ENCODE measurements around the gene RANBP17.
"Not testable (repeated sequence)": the region's sequence is repeated elsewhere in the genome, so short reads cannot be mapped to it uniquely, and the experiment has no call there.

RANBP17 gene

GRCh38 chr5:170937914-170938313 is 76.1 kb downstream of the RANBP17 start:
- Histone ChIP-seq H3K36me3 (ENCODE audit: control insufficient read depth in 2 of 2, insufficient read depth in 2 of 2, low read length in 2 of 2) (no peaks in the 10 kb centered on the region), H3K9me3 (ENCODE audit: control insufficient read depth in 2 of 2, low read length in 2 of 2) (no peaks in the 10 kb centered on the region), H3K27me3 (ENCODE audit: control insufficient read depth in 1 of 2, insufficient read depth in 2 of 2, low read length in 2 of 2) (no peaks in the 10 kb centered on the region), H3K4me3 (ENCODE audit: low read length in 2 of 2) (no peak overlapping the region), H3K27ac (ENCODE audit: low read length) (no peak overlapping the region), H3K4me1 (ENCODE audit: control insufficient read depth, insufficient read depth, low read length) (no peaks in the 10 kb centered on the region), H3K9ac (ENCODE audit: low read length in 2 of 2) (no peak overlapping the region)

GRCh38 chr5:170939178-170939577 is 77.4 kb downstream of the RANBP17 start:
- Histone ChIP-seq H3K9me3 (ENCODE audit: control insufficient read depth in 2 of 2, low read length in 2 of 2) (no peaks in the 10 kb centered on the region), H3K27me3 (ENCODE audit: control insufficient read depth in 1 of 2, insufficient read depth in 2 of 2, low read length in 2 of 2) (no peaks in the 10 kb centered on the region), H3K4me1 (ENCODE audit: control insufficient read depth, insufficient read depth, low read length) (no peaks in the 10 kb centered on the region), H3K36me3 (ENCODE audit: control insufficient read depth in 2 of 2, insufficient read depth in 2 of 2, low read length in 2 of 2) (no peaks in the 10 kb centered on the region), H3K4me3 (ENCODE audit: low read length in 2 of 2) (no peak overlapping the region), H3K9ac (ENCODE audit: low read length in 2 of 2) (no peak overlapping the region), H3K27ac (ENCODE audit: low read length) (no peak overlapping the region)

GRCh38 chr5:170941788-170942187 is 80.0 kb downstream of the RANBP17 start:
- Histone ChIP-seq H3K4me1 (ENCODE audit: control insufficient read depth, insufficient read depth, low read length) (no peaks in the 10 kb centered on the region), H3K27me3 (ENCODE audit: control insufficient read depth in 1 of 2, insufficient read depth in 2 of 2, low read length in 2 of 2) (no peaks in the 10 kb centered on the region), H3K9me3 (ENCODE audit: control insufficient read depth in 2 of 2, low read length in 2 of 2) (no peaks in the 10 kb centered on the region), H3K9ac (ENCODE audit: low read length in 2 of 2) (no peak overlapping the region), H3K27ac (ENCODE audit: low read length) (no peak overlapping the region), H3K36me3 (ENCODE audit: control insufficient read depth in 2 of 2, insufficient read depth in 2 of 2, low read length in 2 of 2) (no peaks in the 10 kb centered on the region), H3K4me3 (ENCODE audit: low read length in 2 of 2) (no peak overlapping the region)

DNA sequence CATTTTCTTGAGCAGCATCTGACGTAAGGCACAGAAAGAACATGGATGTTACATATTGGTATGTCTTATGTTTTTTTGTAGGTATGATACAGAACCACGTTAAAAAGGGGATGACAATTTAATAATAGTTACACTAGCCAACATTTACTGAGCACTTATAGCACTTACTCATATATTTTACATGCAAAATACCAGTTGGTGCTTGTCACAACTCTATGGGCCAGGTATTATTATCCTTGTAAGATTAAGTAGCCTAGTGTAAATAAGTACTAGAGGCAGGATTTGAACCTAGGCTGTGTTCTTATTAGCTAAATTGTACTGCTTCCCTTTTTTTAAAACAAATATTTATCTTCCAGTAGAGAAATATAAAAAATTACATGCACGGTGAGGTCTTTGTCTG is 83.5 kb downstream of the RANBP17 start:
- no peaks in the 10 kb centered on the region for H3K4me1 ChIP-seq (ENCODE audit: control insufficient read depth, insufficient read depth, low read length)
- H3K27me3 ChIP-seq (ENCODE audit: control insufficient read depth in 1 of 2, insufficient read depth in 2 of 2, low read length in 2 of 2): no peaks in the 10 kb centered on the region
- H3K9me3 ChIP-seq (ENCODE audit: control insufficient read depth in 2 of 2, low read length in 2 of 2): no peaks in the 10 kb centered on the region
- no peak overlapping the region for H3K9ac ChIP-seq (ENCODE audit: low read length in 2 of 2)
- H3K27ac ChIP-seq (ENCODE audit: low read length): no peak overlapping the region
- H3K36me3 ChIP-seq (ENCODE audit: control insufficient read depth in 2 of 2, insufficient read depth in 2 of 2, low read length in 2 of 2): no peaks in the 10 kb centered on the region
- H3K4me3 ChIP-seq (ENCODE audit: low read length in 2 of 2): no peak overlapping the region

DNA sequence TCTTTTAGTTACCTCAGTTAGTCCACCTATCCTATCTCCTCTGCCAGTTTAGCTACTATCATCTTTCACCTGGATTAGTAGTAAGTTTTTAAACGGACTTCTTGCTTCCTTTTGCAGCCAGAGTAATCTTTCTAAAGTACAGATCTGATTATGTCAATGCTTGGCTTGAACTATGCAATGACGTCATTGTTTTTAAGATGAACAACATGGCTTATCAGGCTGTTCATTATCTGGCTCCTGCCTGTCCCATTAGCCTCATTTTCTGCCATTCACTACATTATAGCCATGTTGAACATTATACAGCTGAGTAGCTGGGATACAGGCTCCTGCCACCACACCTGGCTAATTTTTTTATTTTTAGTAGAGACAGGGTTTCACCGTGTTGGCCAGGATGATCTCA is 98.7 kb downstream of the RANBP17 start:
- Histone ChIP-seq H3K36me3 (ENCODE audit: control insufficient read depth in 2 of 2, insufficient read depth in 2 of 2, low read length in 2 of 2) (no peaks in the 10 kb centered on the region), H3K9ac (ENCODE audit: low read length in 2 of 2) (no peak overlapping the region), H3K4me1 (ENCODE audit: control insufficient read depth, insufficient read depth, low read length) (no peaks in the 10 kb centered on the region)

GRCh38 chr5:170963521-170963920 is 101.7 kb downstream of the RANBP17 start:
- H3K36me3 ChIP-seq (ENCODE audit: control insufficient read depth in 2 of 2, insufficient read depth in 2 of 2, low read length in 2 of 2): no peaks in the 10 kb centered on the region
- H3K9ac ChIP-seq (ENCODE audit: low read length in 2 of 2): no peak overlapping the region
- no peaks in the 10 kb centered on the region for H3K9me3 ChIP-seq (ENCODE audit: control insufficient read depth in 2 of 2, low read length in 2 of 2)
- no peak overlapping the region for H3K27ac ChIP-seq (ENCODE audit: low read length)
- H3K27me3 ChIP-seq (ENCODE audit: control insufficient read depth in 1 of 2, insufficient read depth in 2 of 2, low read length in 2 of 2): no peaks in the 10 kb centered on the region
- H3K4me3 ChIP-seq (ENCODE audit: low read length in 2 of 2): no peak overlapping the region
- no peaks in the 10 kb centered on the region for H3K4me1 ChIP-seq (ENCODE audit: control insufficient read depth, insufficient read depth, low read length)

More for the DNA sequence above, 98.7 kb downstream of the RANBP17 start:
- H3K4me3 ChIP-seq (ENCODE audit: low read length in 2 of 2): no peak overlapping the region
- H3K27ac ChIP-seq (ENCODE audit: low read length): no peak overlapping the region
- H3K27me3 ChIP-seq (ENCODE audit: control insufficient read depth in 1 of 2, insufficient read depth in 2 of 2, low read length in 2 of 2): no peaks in the 10 kb centered on the region
- no peaks in the 10 kb centered on the region for H3K9me3 ChIP-seq (ENCODE audit: control insufficient read depth in 2 of 2, low read length in 2 of 2)

- no peaks in the 10 kb centered on the region for H3K9me3 ChIP-seq (ENCODE audit: control insufficient read depth in 2 of 2, low read length in 2 of 2)
- no peak overlapping the region for H3K9ac ChIP-seq (ENCODE audit: low read length in 2 of 2)
- no peak overlapping the region for H3K27ac ChIP-seq (ENCODE audit: low read length)
- no peak overlapping the region for H3K4me3 ChIP-seq (ENCODE audit: low read length in 2 of 2)
- H3K36me3 ChIP-seq (ENCODE audit: control insufficient read depth in 2 of 2, insufficient read depth in 2 of 2, low read length in 2 of 2): no peaks in the 10 kb centered on the region
- H3K27me3 ChIP-seq (ENCODE audit: control insufficient read depth in 1 of 2, insufficient read depth in 2 of 2, low read length in 2 of 2): no peaks in the 10 kb centered on the region
- no peaks in the 10 kb centered on the region for H3K4me1 ChIP-seq (ENCODE audit: control insufficient read depth, insufficient read depth, low read length)
Observed at GRCh38 chr5:170974461-170974860, 112.6 kb downstream of the RANBP17 start.

GRCh38 chr5:170980261-170980660 is 118.4 kb downstream of the RANBP17 start:
- not testable (repeated sequence) for H3K36me3 ChIP-seq (ENCODE audit: control insufficient read depth in 2 of 2, insufficient read depth in 2 of 2, low read length in 2 of 2); H3K27ac ChIP-seq (ENCODE audit: low read length); H3K4me3 ChIP-seq (ENCODE audit: low read length in 2 of 2); H3K4me1 ChIP-seq (ENCODE audit: control insufficient read depth, insufficient read depth, low read length); H3K27me3 ChIP-seq (ENCODE audit: control insufficient read depth in 1 of 2, insufficient read depth in 2 of 2, low read length in 2 of 2); H3K9ac ChIP-seq (ENCODE audit: low read length in 2 of 2); H3K9me3 ChIP-seq (ENCODE audit: control insufficient read depth in 2 of 2, low read length in 2 of 2)

- Histone ChIP-seq H3K4me1 (ENCODE audit: control insufficient read depth, insufficient read depth, low read length) (no peaks in the 10 kb centered on the region), H3K36me3 (ENCODE audit: control insufficient read depth in 2 of 2, insufficient read depth in 2 of 2, low read length in 2 of 2) (no peaks in the 10 kb centered on the region), H3K27me3 (ENCODE audit: control insufficient read depth in 1 of 2, insufficient read depth in 2 of 2, low read length in 2 of 2) (no peaks in the 10 kb centered on the region), H3K9me3 (ENCODE audit: control insufficient read depth in 2 of 2, low read length in 2 of 2) (no peaks in the 10 kb centered on the region), H3K4me3 (ENCODE audit: low read length in 2 of 2) (no peak overlapping the region), H3K27ac (ENCODE audit: low read length) (no peak overlapping the region), H3K9ac (ENCODE audit: low read length in 2 of 2) (no peak overlapping the region)
Observed at GRCh38 chr5:170985486-170985885, 123.7 kb downstream of the RANBP17 start.

- H3K4me3 ChIP-seq (ENCODE audit: low read length in 2 of 2): no peak overlapping the region
- H3K27me3 ChIP-seq (ENCODE audit: control insufficient read depth in 1 of 2, insufficient read depth in 2 of 2, low read length in 2 of 2): no peaks in the 10 kb centered on the region
- H3K9ac ChIP-seq (ENCODE audit: low read length in 2 of 2): no peak overlapping the region
- H3K9me3 ChIP-seq (ENCODE audit: control insufficient read depth in 2 of 2, low read length in 2 of 2): no peaks in the 10 kb centered on the region
- H3K27ac ChIP-seq (ENCODE audit: low read length): no peak overlapping the region
- H3K4me1 ChIP-seq (ENCODE audit: control insufficient read depth, insufficient read depth, low read length): no peaks in the 10 kb centered on the region
- H3K36me3 ChIP-seq (ENCODE audit: control insufficient read depth in 2 of 2, insufficient read depth in 2 of 2, low read length in 2 of 2): no peaks in the 10 kb centered on the region
Observed at GRCh38 chr5:170986598-170986997, 124.8 kb downstream of the RANBP17 start.

- Histone ChIP-seq H3K4me3 (ENCODE audit: low read length in 2 of 2) (no peak overlapping the region), H3K27ac (ENCODE audit: low read length) (no peak overlapping the region), H3K36me3 (ENCODE audit: control insufficient read depth in 2 of 2, insufficient read depth in 2 of 2, low read length in 2 of 2) (no peaks in the 10 kb centered on the region), H3K9ac (ENCODE audit: low read length in 2 of 2) (no peak overlapping the region), H3K27me3 (ENCODE audit: control insufficient read depth in 1 of 2, insufficient read depth in 2 of 2, low read length in 2 of 2) (no peaks in the 10 kb centered on the region), H3K4me1 (ENCODE audit: control insufficient read depth, insufficient read depth, low read length) (no peaks in the 10 kb centered on the region), H3K9me3 (ENCODE audit: control insufficient read depth in 2 of 2, low read length in 2 of 2) (no peaks in the 10 kb centered on the region)
Observed at GRCh38 chr5:170993476-170993875, 131.7 kb downstream of the RANBP17 start.

DNA sequence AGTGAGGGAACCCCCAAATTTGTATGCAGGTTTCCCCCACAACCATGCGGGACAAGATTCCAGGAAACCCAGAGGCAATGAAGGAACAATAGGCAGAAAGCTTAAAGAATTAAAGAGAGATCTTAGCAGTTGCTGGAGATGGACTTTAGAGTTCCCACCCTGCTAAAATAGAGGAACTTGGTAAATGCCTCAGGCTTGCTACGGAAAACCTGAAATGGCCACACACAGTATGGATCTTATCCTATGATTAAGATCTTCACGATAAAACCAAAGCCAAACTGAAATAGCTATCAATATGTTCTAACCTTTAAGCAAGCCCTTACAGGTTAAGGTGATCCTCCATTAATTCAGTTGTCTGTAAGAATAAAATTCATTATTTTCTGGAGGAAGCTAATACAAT is 148.3 kb downstream of the RANBP17 start:
- Histone ChIP-seq H3K36me3 (ENCODE audit: control insufficient read depth in 2 of 2, insufficient read depth in 2 of 2, low read length in 2 of 2) (no peaks in the 10 kb centered on the region), H3K9me3 (ENCODE audit: control insufficient read depth in 2 of 2, low read length in 2 of 2) (no peaks in the 10 kb centered on the region), H3K4me1 (ENCODE audit: control insufficient read depth, insufficient read depth, low read length) (no peaks in the 10 kb centered on the region), H3K27me3 (ENCODE audit: control insufficient read depth in 1 of 2, insufficient read depth in 2 of 2, low read length in 2 of 2) (no peaks in the 10 kb centered on the region), H3K9ac (ENCODE audit: low read length in 2 of 2) (no peak overlapping the region), H3K27ac (ENCODE audit: low read length) (no peak overlapping the region), H3K4me3 (ENCODE audit: low read length in 2 of 2) (no peak overlapping the region)
